GM19035 (cell line): ENCODE results near the gene PCDHGA1.
"Not testable (repeated sequence)": the region's sequence is repeated elsewhere in the genome, so short reads cannot be mapped to it uniquely, and the experiment has no call there.

Experiments
- ATAC-seq: cut with Tn5 transposase; IDR thresholded peaks from one replicate; pipeline ENCODE4 v1.9.1; 2021; ENCODE audit not compliant: unreplicated experiment

Gene PCDHGA1

GRCh38 chr5:141330299-141331080, at the start of gene PCDHGA1:
PCDHGA1 (plus strand) TSS chr5:141330514.
- no peak for ATAC-seq

DNA sequence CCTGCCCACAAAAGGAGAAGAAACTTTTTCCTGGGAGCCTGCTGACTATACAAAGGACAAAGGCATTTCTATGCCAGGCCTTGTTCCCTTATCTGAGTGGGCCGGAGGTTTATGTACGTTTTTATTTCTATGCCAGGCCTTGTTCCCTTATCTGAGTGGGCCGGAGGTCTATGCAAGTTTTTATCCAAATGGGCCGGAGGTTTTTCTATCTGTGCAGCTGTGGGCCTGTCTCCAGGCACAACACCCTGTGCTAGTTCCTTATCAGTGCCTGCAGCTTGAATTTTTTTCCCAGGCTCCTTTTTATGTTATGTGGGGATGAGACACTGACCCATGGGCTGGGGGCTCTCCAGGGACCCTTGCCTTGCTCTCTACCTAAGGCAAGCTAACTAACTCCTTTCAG, 31.9 kb upstream of the PCDHGA1 start:
- ATAC-seq, result no peak

DNA sequence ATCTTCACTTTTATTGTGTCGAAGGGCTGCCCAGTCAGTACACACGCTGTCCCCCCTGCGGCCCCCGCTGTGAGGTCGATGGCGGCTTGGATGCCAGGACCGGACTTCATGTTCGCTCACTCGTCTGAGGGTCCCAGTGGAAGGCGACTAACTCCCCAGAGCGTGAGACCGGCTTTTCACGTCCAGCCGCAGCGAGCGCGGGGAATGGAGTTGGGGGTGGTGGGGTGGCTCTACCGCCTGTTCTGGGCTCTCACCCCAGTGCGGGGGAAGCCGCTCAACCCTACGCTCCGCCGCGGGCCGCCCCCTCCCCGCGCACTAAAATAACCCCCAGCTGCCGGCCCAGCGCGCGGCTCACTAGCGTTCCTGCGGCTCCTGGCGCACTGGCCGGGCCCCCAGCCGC, 26.6 kb upstream of the PCDHGA1 start, which contains the start of gene SLC25A2:
SLC25A2 (minus strand) TSS at position 294 of the 400 bp plus-strand sequence; CDS start at position 110, 184 bp downstream.
- ATAC-seq, result no peak

DNA sequence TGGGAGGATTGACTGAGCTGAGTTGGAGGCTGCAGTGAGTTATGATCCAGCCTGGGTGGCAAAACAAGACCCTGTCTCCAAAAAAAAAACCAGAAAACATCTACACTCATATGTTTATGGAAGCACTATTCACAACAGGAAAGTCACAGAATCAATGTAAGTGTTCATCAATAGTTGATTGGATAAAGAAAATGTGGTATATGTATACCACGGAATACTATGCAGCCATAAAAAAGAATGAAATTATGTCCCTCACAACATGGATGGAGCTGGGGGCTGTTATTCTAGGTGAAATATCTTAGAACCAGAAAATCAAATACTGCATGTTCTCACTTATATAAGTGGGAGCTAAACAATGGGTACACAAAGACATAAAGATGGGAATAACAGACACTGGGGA, 23.7 kb upstream of the PCDHGA1 start:
- ATAC-seq, result no peak

- no peak for ATAC-seq
Measured at GRCh38 chr5:141313711-141314110, 16.6 kb upstream of the PCDHGA1 start.

GRCh38 chr5:141316963-141317362, 13.4 kb upstream of the PCDHGA1 start:
- not testable (repeated sequence) for ATAC-seq

DNA sequence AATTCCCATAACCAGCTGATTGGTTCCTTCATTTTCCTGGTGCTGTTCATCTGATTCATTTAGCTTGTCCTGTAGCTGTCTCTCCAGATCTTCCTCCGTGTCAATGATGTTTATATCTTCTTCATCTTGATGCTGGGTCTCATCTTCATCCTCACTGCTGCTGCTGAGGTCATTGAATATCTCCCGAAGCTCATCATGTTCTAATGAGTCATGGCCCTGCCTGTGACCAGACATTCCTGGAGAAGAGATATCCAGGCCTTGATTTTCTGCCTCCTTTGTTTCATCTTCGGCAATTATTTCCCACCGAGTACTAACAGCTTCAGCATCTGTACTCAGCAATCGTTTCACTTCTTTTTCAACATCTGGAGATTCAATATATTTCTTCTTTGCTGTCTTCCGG, 11.1 kb upstream of the PCDHGA1 start:
- ATAC-seq, result no peak

GRCh38 chr5:141319699-141320098, 10.6 kb upstream of the PCDHGA1 start:
- ATAC-seq, result no peak

GRCh38 chr5:141320225-141321169, 9.8 kb upstream of the PCDHGA1 start, which contains the start of gene TAF7:
TAF7 (minus strand) TSS chr5:141320784; CDS start chr5:141320044, 740 bp downstream.
- ATAC-seq, result peak; percentile 94

GRCh38 chr5:141322261-141322660, 8.1 kb upstream of the PCDHGA1 start:
- ATAC-seq, result no peak

DNA sequence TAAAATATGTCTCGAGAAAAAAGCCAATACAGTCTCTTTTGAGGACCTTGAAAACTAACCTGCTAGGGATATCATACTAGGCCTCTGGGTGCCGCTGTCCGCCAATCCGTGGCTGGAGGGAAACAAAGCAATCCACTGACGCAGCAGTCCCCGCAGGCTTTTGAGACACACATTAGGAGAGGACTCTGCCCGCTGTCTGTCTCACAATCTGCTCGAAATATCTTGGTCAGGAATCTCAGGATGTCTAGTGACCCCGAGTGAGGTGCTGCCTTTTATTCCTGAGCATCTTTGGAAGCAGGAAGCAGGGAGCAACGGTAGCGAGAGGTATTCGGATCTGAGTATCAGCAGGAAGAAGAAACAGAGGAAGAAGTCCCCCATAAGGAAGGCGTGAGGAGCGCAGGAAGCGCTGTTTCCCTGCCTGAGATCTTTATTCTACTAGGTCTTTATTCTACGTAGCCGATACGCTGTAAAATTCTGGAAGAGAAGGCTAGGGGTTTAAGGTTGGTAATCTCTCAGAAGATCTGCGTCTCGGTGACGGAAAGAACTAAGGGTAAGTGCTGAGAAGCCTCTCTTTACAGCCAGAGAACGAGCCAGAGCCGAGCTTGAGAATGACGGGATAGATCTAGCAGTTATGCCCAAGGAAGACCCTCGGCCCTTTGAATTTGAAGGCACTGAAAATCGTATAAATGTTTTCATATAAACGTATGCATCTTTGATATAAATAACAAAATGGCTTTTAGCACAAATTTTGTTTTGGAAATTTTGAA, 4.0 kb upstream of the PCDHGA1 start:
- ATAC-seq, result peak; percentile 92

GRCh38 chr5:141328231-141328630, 2.1 kb upstream of the PCDHGA1 start:
- ATAC-seq, result no peak

GRCh38 chr5:141332571-141332970, 2.3 kb downstream of the PCDHGA1 start:
- not testable (repeated sequence) for ATAC-seq

GRCh38 chr5:141338538-141339306, 8.4 kb downstream of the PCDHGA1 start, which contains the start of gene PCDHGA2:
PCDHGA2 (plus strand) TSS chr5:141338760.
- ATAC-seq, result no peak

- ATAC-seq, result not testable (repeated sequence)
Measured at GRCh38 chr5:141340781-141341354, 10.6 kb downstream of the PCDHGA1 start.

DNA sequence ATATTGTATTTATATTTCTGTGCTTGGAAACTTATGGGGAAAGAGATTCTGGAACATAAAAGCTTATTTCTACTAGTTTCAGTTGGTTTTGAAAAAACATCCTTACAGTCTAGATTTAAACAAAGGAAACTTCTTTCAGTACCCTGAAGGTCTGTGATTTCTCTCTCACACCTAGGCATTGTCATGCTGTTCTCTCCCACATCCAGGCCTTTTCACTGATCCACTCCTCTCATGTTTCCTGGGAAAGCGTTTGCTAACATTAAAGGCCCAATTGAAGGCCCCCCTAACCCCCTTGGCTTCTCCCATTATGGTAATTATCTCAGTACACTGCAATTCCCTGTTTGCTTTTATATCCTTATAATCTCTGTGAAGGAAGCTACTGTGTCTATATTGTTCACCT, 12.5 kb downstream of the PCDHGA1 start:
- ATAC-seq, result no peak

DNA sequence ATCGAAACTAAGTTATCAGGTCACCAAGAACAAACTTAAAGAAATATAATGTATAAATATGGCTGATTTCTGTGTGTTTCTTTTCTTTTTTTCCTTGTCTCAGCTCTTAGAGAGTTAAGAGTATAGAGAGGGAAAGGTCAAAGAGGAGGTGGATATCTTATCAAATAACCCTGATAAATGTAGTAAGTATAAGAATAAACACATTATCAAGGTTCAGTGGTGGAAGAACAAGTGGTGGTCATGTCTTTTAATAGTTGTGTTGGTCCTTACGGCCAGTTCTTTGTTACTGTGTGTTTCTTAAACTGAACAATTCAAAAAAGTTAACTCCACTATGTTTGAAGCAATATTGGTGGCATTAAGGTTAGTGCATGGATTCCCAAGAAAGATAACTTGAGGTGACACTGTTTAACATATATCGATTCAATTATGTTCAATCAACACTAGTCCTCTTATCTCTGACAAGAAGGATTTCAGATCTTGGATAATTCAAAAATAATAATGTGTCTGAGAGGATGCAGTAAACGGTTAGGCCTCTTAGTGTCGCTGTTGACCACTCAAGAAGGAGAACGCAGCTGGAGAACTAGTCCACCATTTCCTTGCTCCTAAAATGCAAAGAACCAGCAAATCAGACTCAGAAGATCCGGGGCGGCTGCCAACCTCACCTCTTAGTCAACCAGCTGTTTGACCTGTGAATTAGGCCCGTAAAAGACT, 13.1 kb downstream of the PCDHGA1 start, which contains the start of gene PCDHGA3:
PCDHGA3 (plus strand) TSS at position 588 of the 711 bp plus-strand sequence. CDS start 205 bp downstream, outside the sequence.
- ATAC-seq, result no peak

DNA sequence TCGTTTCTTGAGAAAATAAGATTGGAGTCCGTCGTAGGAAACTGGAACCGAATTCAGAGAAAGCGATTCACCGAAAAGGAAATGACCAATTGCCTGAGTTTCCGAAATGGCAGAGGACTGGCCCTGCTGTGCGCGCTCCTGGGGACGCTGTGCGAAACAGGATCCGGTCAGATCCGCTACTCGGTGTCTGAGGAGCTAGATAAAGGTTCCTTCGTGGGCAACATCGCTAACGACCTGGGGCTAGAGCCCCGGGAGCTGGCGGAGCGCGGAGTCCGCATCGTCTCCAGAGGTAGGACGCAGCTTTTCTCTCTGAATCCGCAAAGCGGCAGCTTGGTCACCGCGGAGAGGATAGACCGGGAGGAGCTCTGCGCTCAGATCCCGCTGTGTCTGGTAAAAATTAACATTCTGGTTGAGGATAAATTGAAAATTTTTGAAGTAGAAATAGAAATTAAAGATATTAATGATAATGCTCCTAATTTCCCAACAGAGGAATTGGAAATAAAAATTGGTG, 13.7 kb downstream of the PCDHGA1 start:
- no peak for ATAC-seq

- no peak for ATAC-seq
Measured at GRCh38 chr5:141345327-141345726, 15.0 kb downstream of the PCDHGA1 start.
